H9 (cell line): Measurements from ENCODE around the gene MSANTD2. TPM values are rescaled to one million over a fixed set of nuclear protein-coding genes. Genes with fewer than 3 reads are reported as not detected.

Source experiments
- DNase-seq: peaks from one replicate; pipeline ENCODE4 v3.0.0-alpha.2; 2017
- H2AFZ ChIP-seq: one replicate; pipeline ENCODE4 v1.6.1; 2013; ENCODE audit warnings: mild to moderate bottlenecking, low read length, control low read depth, moderate library complexity
- H2AK5ac ChIP-seq: 2 replicates; pipeline ENCODE4 v1.6.1; 2013; ENCODE audit warnings: low read length, control low read depth, mixed read lengths; ENCODE audit not compliant: insufficient read length
- H2BK120ac ChIP-seq: one replicate; pipeline ENCODE4 v1.6.1; 2013; ENCODE audit warnings: low read depth, mild to moderate bottlenecking, low read length, control low read depth, inconsistent platforms; ENCODE audit not compliant: poor library complexity, severe bottlenecking
- H2BK12ac ChIP-seq: 2 replicates; pipeline ENCODE4 v1.6.1; 2013; ENCODE audit warnings: low read length, control low read depth, mixed read lengths, low read depth; ENCODE audit not compliant: insufficient read length
- H2BK15ac ChIP-seq: 2 replicates; pipeline ENCODE4 v1.6.1; 2013; ENCODE audit warnings: low read depth, low read length, control low read depth
- H2BK20ac ChIP-seq: one replicate; pipeline ENCODE4 v1.6.1; 2013; ENCODE audit warnings: low read depth, mild to moderate bottlenecking, low read length, control low read depth, inconsistent platforms; ENCODE audit not compliant: poor library complexity, severe bottlenecking
- H2BK5ac ChIP-seq: 2 replicates; pipeline ENCODE4 v1.6.1; 2013; ENCODE audit warnings: low read length, control low read depth, mixed read lengths; ENCODE audit not compliant: insufficient read length
- H3K14ac ChIP-seq: 2 replicates; pipeline ENCODE4 v1.6.1; 2013; ENCODE audit warnings: low read length, control low read depth; ENCODE audit not compliant: insufficient read depth
- H3K18ac ChIP-seq: 2 replicates; pipeline ENCODE4 v1.6.1; 2013; ENCODE audit warnings: low read depth, mild to moderate bottlenecking, mixed read lengths, low read length, control low read depth; ENCODE audit not compliant: insufficient read length
- H3K23ac ChIP-seq: 2 replicates; pipeline ENCODE4 v1.6.1; 2013; ENCODE audit warnings: low read length, control low read depth, mixed read lengths, low read depth; ENCODE audit not compliant: insufficient read length
- H3K23me2 ChIP-seq: 2 replicates; pipeline ENCODE4 v1.6.1; 2013; ENCODE audit warnings: low read depth, mild to moderate bottlenecking, mixed read lengths, low read length, control low read depth; ENCODE audit not compliant: insufficient read length, poor library complexity, severe bottlenecking
- H3K27ac ChIP-seq: 2 replicates; pipeline ENCODE4 v1.5.1; 2013; ENCODE audit warnings: low read length, control low read depth, mixed read lengths, low read depth; ENCODE audit not compliant: insufficient read length
- H3K27me3 ChIP-seq: 2 replicates; pipeline ENCODE4 v1.6.1; 2013; ENCODE audit warnings: low read length, control low read depth, inconsistent platforms; ENCODE audit not compliant: insufficient read depth
- H3K4ac ChIP-seq: 2 replicates; pipeline ENCODE4 v1.6.1; 2013; ENCODE audit warnings: low read depth, mild to moderate bottlenecking, control low read depth, inconsistent platforms, low read length, moderate library complexity
- H3K4me1 ChIP-seq: 2 replicates; pipeline ENCODE4 v1.6.1; 2013; ENCODE audit warnings: low read length, control low read depth, inconsistent platforms; ENCODE audit not compliant: insufficient read depth
- H3K4me2 ChIP-seq: 2 replicates; pipeline ENCODE4 v1.6.1; 2013; ENCODE audit warnings: low read length, control low read depth, mixed read lengths; ENCODE audit not compliant: insufficient read length, insufficient read depth
- H3K56ac ChIP-seq: 2 replicates; pipeline ENCODE4 v1.6.1; 2013; ENCODE audit warnings: low read depth, mild to moderate bottlenecking, mixed read lengths, low read length, control low read depth; ENCODE audit not compliant: insufficient read length
- H3K79me1 ChIP-seq: 2 replicates; pipeline ENCODE4 v1.6.1; 2013; ENCODE audit warnings: low read depth, mild to moderate bottlenecking, moderate library complexity, low read length, control low read depth, inconsistent platforms; ENCODE audit not compliant: insufficient read depth, poor library complexity, severe bottlenecking
- H3K79me2 ChIP-seq: 2 replicates; pipeline ENCODE4 v1.6.1; 2013; ENCODE audit warnings: low read length, control low read depth, inconsistent platforms; ENCODE audit not compliant: insufficient read depth
- H3K9ac ChIP-seq: 2 replicates; pipeline ENCODE4 v1.6.1; 2013; ENCODE audit warnings: low read length, control low read depth, mixed read lengths; ENCODE audit not compliant: insufficient read length; ENCODE audit errors: extremely low read depth
- H3K9me3 ChIP-seq: one replicate; pipeline ENCODE4 v1.6.1; 2013; ENCODE audit warnings: low read depth, low read length, inconsistent platforms; ENCODE audit not compliant: control insufficient read depth
- H3T11ph ChIP-seq: one replicate; pipeline ENCODE4 v1.6.1; 2013; ENCODE audit warnings: mild to moderate bottlenecking, low read length, control low read depth, inconsistent platforms
- H4K20me1 ChIP-seq: one replicate; pipeline ENCODE4 v1.6.1; 2013; ENCODE audit not compliant: control insufficient read depth, insufficient read length, insufficient read depth
- H4K5ac ChIP-seq: 2 replicates; pipeline ENCODE4 v1.6.1; 2013; ENCODE audit warnings: low read depth, mild to moderate bottlenecking, mixed read lengths, low read length, control low read depth; ENCODE audit not compliant: insufficient read length
- H4K8ac ChIP-seq: replicated peaks from 2 replicates; pipeline ENCODE4 v1.6.1; 2013; ENCODE audit warnings: low read length, control low read depth, mixed read lengths, low read depth; ENCODE audit not compliant: insufficient read length
- H4K91ac ChIP-seq: 2 replicates; pipeline ENCODE4 v1.6.1; 2013; ENCODE audit warnings: low read depth, mild to moderate bottlenecking, moderate library complexity, mixed read lengths, low read length, control low read depth; ENCODE audit not compliant: insufficient read length
- H3K27ac Mint-ChIP-seq, 3 experiments: 2 replicates in 2 of 3; 3 replicates in 1 of 3; pipeline ENCODE4 v1.8.0; 2020 to 2021; ENCODE audit warnings: mixed read lengths in 3 of 3, mild to moderate bottlenecking in 1 of 3, moderate library complexity in 1 of 3
- H3K27me3 Mint-ChIP-seq: 2 replicates; pipeline ENCODE4 v1.8.0; 2021; ENCODE audit warnings: low read depth, mild to moderate bottlenecking, moderate library complexity, mixed read lengths
- H3K36me3 Mint-ChIP-seq, 3 experiments: 2 replicates in 2 of 3; 3 replicates in 1 of 3; pipeline ENCODE4 v1.8.0; 2020 to 2021; ENCODE audit warnings: low read depth in 3 of 3, mixed read lengths in 3 of 3; ENCODE audit not compliant: insufficient read depth in 1 of 3
- H3K4me1 Mint-ChIP-seq, 2 experiments: 2 replicates each; pipeline ENCODE4 v1.8.0; 2020; ENCODE audit warnings: mixed read lengths in 2 of 2
- H3K4me3 Mint-ChIP-seq, 2 experiments: 2 replicates in 1 of 2; 3 replicates in 1 of 2; pipeline ENCODE4 v1.8.0; 2020 to 2021; ENCODE audit warnings: mild to moderate bottlenecking in 2 of 2, mixed read lengths in 2 of 2, moderate library complexity in 1 of 2
- H3K9me3 Mint-ChIP-seq, 2 experiments: 2 replicates in 1 of 2; 3 replicates in 1 of 2; pipeline ENCODE4 v1.8.0; 2020; ENCODE audit warnings: mild to moderate bottlenecking in 2 of 2, mixed read lengths in 2 of 2, moderate library complexity in 1 of 2
- CTCF ChIP-seq: fragments of 200-600 bp; sonication (generic); conservative IDR thresholded peaks from 3 replicates; pipeline ENCODE4 v1.8.0; 2021; ENCODE audit warnings: antibody characterized with exemption, mild to moderate bottlenecking
- WGBS: extraction: QIAGEN DNeasy Blood & Tissue Kit; methylation state at CpG from one replicate; pipeline ENCODE4 v1.1.7; 2013; ENCODE audit warnings: missing lambda C conversion rate, low lambda C conversion rate, mixed read lengths; ENCODE audit not compliant: insufficient read length; ENCODE audit errors: extremely low coverage; 5-methylcytosine and 5-hydroxymethylcytosine counted together
- total RNA-seq: library from RNA; stranded (reverse); gene quantifications from 2 replicates; pipeline ENCODE4 v1.2.1, GENCODE V29; 2021

The MSANTD2 gene
- total RNA-seq, 1 experiment from 2014 or later: 18.1 TPM

- Mint-ChIP-seq H3K27me3 (peaks cover 39% of the 10 kb centered on the region), H3K4me1 (peaks cover 10 to 11% of the 10 kb centered on the region in 2 experiments), H3K4me3 (no peak overlapping the region), H3K27ac (no peak overlapping the region), H3K36me3 (no peaks in the 10 kb centered on the region), H3K9me3 (no peaks in the 10 kb centered on the region)
- H3T11ph ChIP-seq: no peak overlapping the region
- H3K23ac ChIP-seq: no peak overlapping the region
- no peak overlapping the region for H4K8ac ChIP-seq
- no peaks in the 10 kb centered on the region for H3K4me1 ChIP-seq
- no peaks in the 10 kb centered on the region for H3K9me3 ChIP-seq
- no peak overlapping the region for H2BK15ac ChIP-seq
- no peak overlapping the region for H2BK120ac ChIP-seq
- no peak overlapping the region for H2AFZ ChIP-seq
- H3K4ac ChIP-seq: no peak overlapping the region
- no peak overlapping the region for H3K56ac ChIP-seq
- no peaks in the 10 kb centered on the region for H3K79me2 ChIP-seq
- no peak for DNase-seq
- H3K23me2 ChIP-seq: no peaks in the 10 kb centered on the region
- H2BK12ac ChIP-seq: no peak overlapping the region
- no peak overlapping the region for H3K14ac ChIP-seq
- no peak overlapping the region for H2AK5ac ChIP-seq
- H3K27ac ChIP-seq: no peak overlapping the region
- no peak for TF ChIP-seq CTCF
- H4K5ac ChIP-seq: no peak overlapping the region
- no peak overlapping the region for H3K18ac ChIP-seq
- no peaks in the 10 kb centered on the region for H4K20me1 ChIP-seq
- no peak overlapping the region for H2BK5ac ChIP-seq
- no peak overlapping the region for H2BK20ac ChIP-seq
- no CpG with 5 or more reads among the region's 3 CpGs for WGBS
- H4K91ac ChIP-seq: no peak overlapping the region
- no peaks in the 10 kb centered on the region; the same call in 1 of the 2 replicates for H3K27me3 ChIP-seq
- H3K4me2 ChIP-seq: no peak overlapping the region
- H3K79me1 ChIP-seq: no peaks in the 10 kb centered on the region
- no peak overlapping the region for H3K9ac ChIP-seq
These were observed 29.8 kb upstream of the MSANTD2 start for GRCh38 chr11:124829986-124830385.
